HFF-Myc (cell line): ENCODE results near the gene ANKRD23.

Source experiments
- DNase-seq: peaks from one replicate; pipeline ENCODE4 v3.0.0-alpha.2; 2011; ENCODE audit warnings: low read depth; ENCODE audit errors: extremely low read depth
- H3K4me3 ChIP-seq: replicated peaks from 2 replicates; pipeline ENCODE4 v1.5.1; 2011; ENCODE audit warnings: low read depth, mild to moderate bottlenecking, control low read depth, low read length
- TF ChIP-seq, protein P1 (sequence below): IDR thresholded peaks from 2 replicates; pipeline ENCODE4 v1.5.1; 2012; ENCODE audit warnings: mild to moderate bottlenecking, low read depth, low read length, control low read depth; ENCODE audit errors: missing control alignments

Gene ANKRD23

DNA sequence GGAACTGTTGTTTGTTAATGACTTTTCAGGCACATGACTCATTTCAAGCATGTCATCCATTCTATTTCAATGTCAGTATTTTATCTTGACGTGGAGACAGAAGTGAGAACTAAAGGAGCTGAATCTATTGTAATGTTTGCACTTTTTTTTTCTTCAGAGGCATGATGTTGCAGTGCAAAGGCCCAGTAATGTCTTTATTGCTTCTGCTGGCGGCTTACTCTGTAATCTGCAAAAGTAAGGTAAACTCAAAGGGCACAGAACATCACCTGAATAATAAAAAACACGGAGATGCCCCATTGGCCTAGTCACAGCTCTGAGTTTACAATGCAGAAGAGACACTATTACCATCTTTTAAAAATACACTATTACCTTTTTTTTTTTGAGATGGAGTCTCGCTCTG, 30.2 kb downstream of the ANKRD23 start:
- no peak overlapping the region for H3K4me3 ChIP-seq
- no peak for DNase-seq
- TF ChIP-seq, protein P1, sequence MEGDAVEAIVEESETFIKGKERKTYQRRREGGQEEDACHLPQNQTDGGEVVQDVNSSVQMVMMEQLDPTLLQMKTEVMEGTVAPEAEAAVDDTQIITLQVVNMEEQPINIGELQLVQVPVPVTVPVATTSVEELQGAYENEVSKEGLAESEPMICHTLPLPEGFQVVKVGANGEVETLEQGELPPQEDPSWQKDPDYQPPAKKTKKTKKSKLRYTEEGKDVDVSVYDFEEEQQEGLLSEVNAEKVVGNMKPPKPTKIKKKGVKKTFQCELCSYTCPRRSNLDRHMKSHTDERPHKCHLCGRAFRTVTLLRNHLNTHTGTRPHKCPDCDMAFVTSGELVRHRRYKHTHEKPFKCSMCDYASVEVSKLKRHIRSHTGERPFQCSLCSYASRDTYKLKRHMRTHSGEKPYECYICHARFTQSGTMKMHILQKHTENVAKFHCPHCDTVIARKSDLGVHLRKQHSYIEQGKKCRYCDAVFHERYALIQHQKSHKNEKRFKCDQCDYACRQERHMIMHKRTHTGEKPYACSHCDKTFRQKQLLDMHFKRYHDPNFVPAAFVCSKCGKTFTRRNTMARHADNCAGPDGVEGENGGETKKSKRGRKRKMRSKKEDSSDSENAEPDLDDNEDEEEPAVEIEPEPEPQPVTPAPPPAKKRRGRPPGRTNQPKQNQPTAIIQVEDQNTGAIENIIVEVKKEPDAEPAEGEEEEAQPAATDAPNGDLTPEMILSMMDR: no peak

DNA sequence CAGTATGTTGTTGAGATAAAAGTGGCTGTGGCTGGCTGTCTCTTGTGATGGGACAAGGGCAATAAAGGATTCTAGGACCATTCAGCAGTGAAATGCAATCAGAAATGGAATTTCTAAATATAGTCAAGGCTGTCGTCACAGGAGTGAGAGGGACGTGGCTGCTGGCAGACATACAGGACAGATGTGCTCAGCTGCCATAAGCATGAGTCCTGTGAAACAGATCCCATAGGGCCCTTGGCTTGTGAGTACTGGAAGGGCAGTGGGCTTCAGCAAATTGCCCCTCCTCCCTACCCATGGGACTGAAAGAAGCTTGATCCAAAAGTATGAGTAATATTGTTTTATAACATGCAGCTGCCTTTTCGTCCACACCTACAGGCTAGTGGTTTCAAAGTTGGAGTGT, 31.9 kb downstream of the ANKRD23 start:
- DNase-seq: no peak
- no peak overlapping the region for H3K4me3 ChIP-seq
- TF ChIP-seq, protein P1: no peak

DNA sequence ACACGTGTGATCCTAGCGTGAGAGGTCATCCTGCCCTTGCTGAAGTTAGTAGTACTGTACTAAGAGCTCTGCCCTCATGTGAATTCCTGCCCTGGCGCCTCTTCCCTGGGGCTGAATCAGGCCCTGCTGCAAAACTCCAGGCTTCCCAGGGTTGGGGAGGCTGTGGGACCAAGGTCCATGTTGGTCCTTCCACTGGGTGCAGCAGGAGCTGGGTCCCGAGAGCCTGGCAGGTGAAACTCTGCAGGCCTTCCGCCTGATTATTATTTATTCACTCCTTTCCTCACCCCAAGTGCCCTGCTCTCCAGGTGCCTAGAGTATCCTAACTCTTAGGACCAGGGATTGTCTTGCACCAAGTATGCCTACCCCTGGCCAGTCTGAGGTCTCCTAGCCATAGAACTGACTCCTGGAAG, 33.0 kb downstream of the ANKRD23 start:
- H3K4me3 ChIP-seq: no peak overlapping the region
- TF ChIP-seq, protein P1: no peak
- DNase-seq: no peak

DNA sequence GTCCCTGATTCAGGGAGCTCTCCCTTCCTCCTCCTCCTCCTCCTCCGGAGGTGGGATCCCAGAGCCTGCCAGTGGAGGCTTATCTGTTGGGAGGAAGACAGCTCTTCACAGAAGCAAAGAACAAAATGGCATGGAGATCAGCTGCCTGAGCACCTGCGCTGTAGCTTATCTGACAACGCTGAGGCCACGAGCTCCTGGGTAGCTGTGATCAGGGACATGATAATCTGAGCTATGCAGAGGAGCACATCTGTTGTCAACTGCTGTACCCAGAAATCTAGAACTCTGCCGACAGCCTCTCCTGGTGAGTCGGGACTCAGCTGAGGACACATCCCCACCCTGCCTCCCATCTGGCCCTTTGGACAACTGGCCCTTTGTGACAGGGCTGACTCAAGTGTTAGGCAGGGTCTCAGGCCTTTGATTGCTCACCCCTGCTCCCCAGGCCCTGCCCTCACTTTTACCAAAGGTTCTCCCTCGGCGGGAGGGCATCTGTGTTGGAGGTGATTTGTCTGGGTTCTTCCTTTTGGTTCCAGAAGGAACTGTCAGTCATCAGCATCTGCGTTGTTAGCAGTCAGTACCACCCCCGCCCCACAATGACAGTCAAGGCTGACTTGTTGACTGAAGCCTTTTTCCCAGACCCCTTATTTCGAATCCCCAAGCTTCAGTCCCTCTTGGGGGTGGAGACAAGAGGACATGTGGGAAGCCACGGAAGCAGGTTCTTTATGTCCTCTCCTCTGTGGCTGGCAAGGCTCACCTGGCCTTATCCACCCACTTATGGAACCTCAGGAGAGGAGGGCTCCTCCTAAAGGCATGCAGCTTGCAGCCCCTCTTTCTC, 33.7 kb downstream of the ANKRD23 start:
- no peak for DNase-seq
- no peak overlapping the region for H3K4me3 ChIP-seq
- TF ChIP-seq, protein P1: no peak

DNA sequence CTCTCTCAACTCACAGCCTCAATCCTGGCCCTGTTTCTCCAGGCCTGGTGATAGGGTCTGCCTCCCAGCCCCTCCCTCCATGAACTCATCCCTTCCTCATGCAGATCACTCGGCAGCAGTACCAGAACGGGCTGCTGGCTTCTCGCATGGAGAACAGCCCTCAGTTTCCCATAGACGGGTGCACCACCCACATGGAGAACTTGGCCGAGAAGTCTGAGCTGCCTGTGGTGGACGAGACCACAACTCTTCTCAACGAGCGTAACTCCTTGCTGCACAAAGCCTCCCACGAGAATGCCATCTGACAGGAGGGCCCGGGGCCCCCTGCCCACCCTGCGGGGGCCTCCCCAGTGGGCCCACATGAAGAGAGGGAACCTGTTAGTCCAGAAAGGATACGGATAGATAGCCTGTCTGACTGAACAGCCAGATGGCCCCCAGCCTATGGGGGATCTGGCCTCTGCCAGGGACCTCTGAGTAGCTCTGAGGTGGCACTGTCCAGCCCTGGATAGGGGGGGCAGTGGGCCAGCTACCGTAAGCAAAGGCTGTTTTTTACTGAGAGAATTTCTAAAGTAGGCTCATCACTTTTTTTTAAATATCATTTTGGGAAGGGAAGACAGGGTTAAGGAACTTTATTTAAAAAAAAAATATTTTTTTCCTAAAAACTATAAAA, 34.5 kb downstream of the ANKRD23 start:
- TF ChIP-seq, protein P1: no peak

DNA sequence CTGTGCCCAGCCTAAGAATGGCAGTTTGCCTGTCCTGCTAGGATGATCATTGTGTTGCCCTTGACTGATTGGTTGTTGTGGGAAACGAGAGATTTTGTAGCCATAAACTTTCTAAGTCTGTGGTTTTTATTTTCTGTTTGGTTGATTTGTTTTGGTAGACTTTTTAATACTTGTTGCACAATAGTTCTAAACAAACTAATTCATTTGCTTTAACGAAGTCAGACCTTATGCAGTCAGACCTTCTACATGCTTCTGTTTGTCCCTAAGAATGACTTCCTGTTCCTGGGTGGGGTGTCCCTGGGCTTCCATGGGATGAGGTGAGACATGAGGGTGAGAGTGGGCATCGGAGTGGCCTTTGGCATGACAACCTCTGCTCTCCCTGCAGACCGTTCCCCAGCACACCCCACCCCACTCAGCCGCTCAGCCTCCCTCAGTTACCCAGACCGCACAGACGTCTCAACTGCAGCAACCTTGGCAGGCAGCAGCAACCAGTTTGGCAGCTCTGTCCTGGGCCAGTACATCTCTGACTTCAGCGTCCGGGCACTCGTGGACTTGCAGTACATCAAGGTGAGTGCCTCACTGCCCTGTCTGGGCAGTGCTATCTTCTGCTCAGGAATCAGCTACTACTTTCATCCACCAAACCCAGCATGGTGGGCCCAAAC, 35.5 kb downstream of the ANKRD23 start:
- TF ChIP-seq, protein P1: no peak
- H3K4me3 ChIP-seq: no peak overlapping the region
- DNase-seq: no peak

More for the DNA sequence above, 34.5 kb downstream of the ANKRD23 start:
- no peak for DNase-seq
- H3K4me3 ChIP-seq: no peak overlapping the region
